Measurements from ENCODE around the gene RPL37A. TPM values are rescaled to one million over a fixed set of nuclear protein-coding genes. Genes with fewer than 3 reads are reported as not detected.

The RPL37A gene
- total RNA-seq, 1 donor from 2014 or later, result 2,606 TPM

- no peak overlapping the region for H3K4me3 Mint-ChIP-seq (ENCODE audit: low read depth)
- no peaks in the 10 kb centered on the region for H3K27me3 Mint-ChIP-seq
- TF ChIP-seq, protein P1, sequence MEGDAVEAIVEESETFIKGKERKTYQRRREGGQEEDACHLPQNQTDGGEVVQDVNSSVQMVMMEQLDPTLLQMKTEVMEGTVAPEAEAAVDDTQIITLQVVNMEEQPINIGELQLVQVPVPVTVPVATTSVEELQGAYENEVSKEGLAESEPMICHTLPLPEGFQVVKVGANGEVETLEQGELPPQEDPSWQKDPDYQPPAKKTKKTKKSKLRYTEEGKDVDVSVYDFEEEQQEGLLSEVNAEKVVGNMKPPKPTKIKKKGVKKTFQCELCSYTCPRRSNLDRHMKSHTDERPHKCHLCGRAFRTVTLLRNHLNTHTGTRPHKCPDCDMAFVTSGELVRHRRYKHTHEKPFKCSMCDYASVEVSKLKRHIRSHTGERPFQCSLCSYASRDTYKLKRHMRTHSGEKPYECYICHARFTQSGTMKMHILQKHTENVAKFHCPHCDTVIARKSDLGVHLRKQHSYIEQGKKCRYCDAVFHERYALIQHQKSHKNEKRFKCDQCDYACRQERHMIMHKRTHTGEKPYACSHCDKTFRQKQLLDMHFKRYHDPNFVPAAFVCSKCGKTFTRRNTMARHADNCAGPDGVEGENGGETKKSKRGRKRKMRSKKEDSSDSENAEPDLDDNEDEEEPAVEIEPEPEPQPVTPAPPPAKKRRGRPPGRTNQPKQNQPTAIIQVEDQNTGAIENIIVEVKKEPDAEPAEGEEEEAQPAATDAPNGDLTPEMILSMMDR (IDR thresholded peaks at IDR 0.05; ENCODE audit: unreplicated experiment), result no peak
- DNase-seq (ENCODE audit: low spot score, unreplicated experiment), result no peak
- H3K27ac Mint-ChIP-seq, result peak overlapping the region; percentile 91
- no peaks in the 10 kb centered on the region for H3K9me3 Mint-ChIP-seq (ENCODE audit: low read depth)
- H3K4me1 Mint-ChIP-seq (ENCODE audit: low read depth), result peaks cover 20% of the 10 kb centered on the region
- peaks cover 37% of the 10 kb centered on the region for H3K36me3 Mint-ChIP-seq (ENCODE audit: insufficient read depth)
Observed at GRCh38 chr2:216505133-216506106, 6.8 kb downstream of the RPL37A start.

GRCh38 chr2:216507220-216508160, 8.8 kb downstream of the RPL37A start:
- no peaks in the 10 kb centered on the region for H3K9me3 Mint-ChIP-seq (ENCODE audit: low read depth)
- no peaks in the 10 kb centered on the region for H3K27me3 Mint-ChIP-seq
- DNase-seq (ENCODE audit: low spot score, unreplicated experiment), result no peak
- no peak overlapping the region for H3K4me3 Mint-ChIP-seq (ENCODE audit: low read depth)
- TF ChIP-seq, protein P1 (IDR thresholded peaks at IDR 0.05; ENCODE audit: unreplicated experiment), result no peak
- H3K27ac Mint-ChIP-seq, result peak overlapping the region; percentile 30
- peaks cover 7% of the 10 kb centered on the region for H3K4me1 Mint-ChIP-seq (ENCODE audit: low read depth)
- H3K36me3 Mint-ChIP-seq (ENCODE audit: insufficient read depth), result peaks cover 22% of the 10 kb centered on the region

DNA sequence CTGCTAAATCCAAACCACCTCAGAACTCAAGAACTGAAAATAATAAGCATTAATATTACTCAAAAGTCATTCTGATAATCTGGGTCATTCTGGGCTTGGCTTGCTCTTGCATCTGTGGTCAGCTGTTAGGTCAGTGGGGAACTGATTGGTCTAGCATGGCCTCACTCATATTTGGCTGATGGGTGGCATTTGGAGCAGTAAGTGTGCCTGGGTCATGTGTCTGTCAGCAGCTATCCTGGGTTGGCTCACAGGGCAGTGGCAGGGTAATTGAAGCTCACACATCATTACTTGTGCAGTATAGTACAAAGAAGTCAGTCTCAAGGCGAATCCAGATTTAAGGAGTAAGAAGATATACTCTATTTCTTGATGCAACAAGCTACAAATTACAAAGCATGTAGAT, 9.6 kb downstream of the RPL37A start:
- TF ChIP-seq, protein P1 (IDR thresholded peaks at IDR 0.05; ENCODE audit: unreplicated experiment), result no peak
- H3K36me3 Mint-ChIP-seq (ENCODE audit: insufficient read depth), result peaks cover 16% of the 10 kb centered on the region
- H3K4me3 Mint-ChIP-seq (ENCODE audit: low read depth), result no peak overlapping the region
- DNase-seq (ENCODE audit: low spot score, unreplicated experiment), result no peak
- H3K4me1 Mint-ChIP-seq (ENCODE audit: low read depth), result peaks cover 4% of the 10 kb centered on the region
- H3K9me3 Mint-ChIP-seq (ENCODE audit: low read depth), result no peaks in the 10 kb centered on the region
- H3K27me3 Mint-ChIP-seq, result no peaks in the 10 kb centered on the region
- H3K27ac Mint-ChIP-seq, result no peak overlapping the region

DNA sequence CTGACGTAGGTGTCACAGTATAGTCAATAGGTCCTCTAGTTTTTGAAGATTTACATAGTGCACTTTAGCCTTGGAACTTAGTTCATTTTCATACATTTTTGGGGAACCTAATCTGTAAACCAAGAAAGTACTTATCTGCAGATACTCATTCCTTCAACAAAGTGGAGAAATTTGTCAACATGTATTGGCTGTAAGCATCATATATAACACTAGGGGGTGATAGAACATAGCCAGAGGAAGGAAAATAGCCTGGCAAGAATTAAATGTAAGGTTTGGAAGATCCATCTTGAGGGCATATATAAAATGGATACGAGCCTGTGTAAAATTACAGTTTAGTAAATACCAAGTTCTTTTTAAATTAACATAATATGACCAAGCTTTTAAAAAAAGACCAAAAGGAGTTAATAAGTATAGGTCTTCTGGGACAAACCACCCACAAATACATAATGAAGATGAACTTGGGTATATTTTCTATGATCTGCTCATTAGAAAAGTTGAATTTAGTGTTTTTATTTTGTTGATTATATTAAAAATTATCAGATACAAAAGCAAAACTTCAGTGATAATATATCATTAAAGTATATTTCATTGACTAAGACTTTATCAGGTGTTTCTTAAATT, 18.2 kb downstream of the RPL37A start:
- no peaks in the 10 kb centered on the region for H3K9me3 Mint-ChIP-seq (ENCODE audit: low read depth)
- DNase-seq (ENCODE audit: low spot score, unreplicated experiment), result no peak
- peak overlapping the region; percentile 50 for H3K27ac Mint-ChIP-seq
- H3K27me3 Mint-ChIP-seq, result no peaks in the 10 kb centered on the region
- TF ChIP-seq, protein P1 (IDR thresholded peaks at IDR 0.05; ENCODE audit: unreplicated experiment), result peak; percentile 85
- H3K4me1 Mint-ChIP-seq (ENCODE audit: low read depth), result no peaks in the 10 kb centered on the region
- no peak overlapping the region for H3K4me3 Mint-ChIP-seq (ENCODE audit: low read depth)
- no peaks in the 10 kb centered on the region for H3K36me3 Mint-ChIP-seq (ENCODE audit: insufficient read depth)

Measured in progenitor cell of endocrine pancreas (in vitro differentiated cells).